HepG2 (cell line): Measurements from ENCODE around the gene PLCB1. TPM values are rescaled to one million over a fixed set of nuclear protein-coding genes. Genes with fewer than 3 reads are reported as not detected.
A peak's percentile ranks its signal among the peaks of the same experiment; 100 is the strongest.

Experiments
- AHR ChIP-seq: IDR thresholded peaks from 2 replicates; pipeline ENCODE4 v1.6.1; 2018; ENCODE audit warnings: missing genetic modification reagents, missing compliant biosample characterization
- CBFB ChIP-seq: sonication (generic); formaldehyde crosslinking; IDR thresholded peaks from 2 replicates; pipeline ENCODE4 v1.4.0; 2020; ENCODE audit warnings: missing genetic modification reagents
- GPN1 ChIP-seq: sonication (generic); formaldehyde crosslinking; IDR thresholded peaks from 2 replicates; pipeline ENCODE4 v1.5.1; 2020; ENCODE audit warnings: missing genetic modification reagents, borderline replicate concordance
- KLF11 ChIP-seq: IDR thresholded peaks from 2 replicates; pipeline ENCODE4 v1.6.1; 2016; ENCODE audit warnings: missing compliant biosample characterization
- MBNL3 ChIP-seq: fragments of 250-450 bp; sonication (Bioruptor Pico); conservative IDR thresholded peaks from 2 replicates; pipeline ENCODE4 v1.8.0; 2022; ENCODE audit warnings: mild to moderate bottlenecking, inconsistent platforms
- POLR2AphosphoS5 ChIP-seq: IDR thresholded peaks from 2 replicates; pipeline ENCODE4 v1.6.1; 2012; ENCODE audit warnings: low read depth, low read length
- TRIM24 ChIP-seq: sonication (generic); formaldehyde crosslinking; IDR thresholded peaks from 2 replicates; pipeline ENCODE4 v1.8.0; 2022; ENCODE audit warnings: mild to moderate bottlenecking, missing genetic modification reagents
- ZFP62 ChIP-seq: sonication (generic); formaldehyde crosslinking; IDR thresholded peaks from 2 replicates; pipeline ENCODE4 v1.4.0; 2020; ENCODE audit warnings: missing genetic modification reagents
- ZMYM2 ChIP-seq: sonication (generic); formaldehyde crosslinking; IDR thresholded peaks from 2 replicates; pipeline ENCODE4 v1.8.0; 2022; ENCODE audit warnings: mild to moderate bottlenecking, missing genetic modification reagents
- ZNF230 ChIP-seq: sonication (generic); formaldehyde crosslinking; IDR thresholded peaks from 2 replicates; pipeline ENCODE4 v1.4.0; 2020; ENCODE audit warnings: mild to moderate bottlenecking, missing genetic modification reagents
- polyA plus RNA-seq, 8 experiments: library from polyadenylated mRNA; depleted of rRNA in 3 of 8; stranded (reverse) in 7 of 8; unstranded in 1 of 8; fragments of >200 nt; fragmentation: Illumina TruSeq in 4 of 8; extraction: Trizol in 4 of 8; gene quantifications; 2 replicates each; pipeline versions ENCODE4 v1.2.1 to v1.2.3, GENCODE V29; 2011 to 2016; ENCODE audit warnings: low read depth in 4 of 8, missing spikeins in 1 of 8, mixed read lengths in 1 of 8; ENCODE audit not compliant: insufficient read depth in 1 of 8
- total RNA-seq, 5 experiments: library from RNA; depleted of rRNA; stranded (reverse); fragments of >200 nt; fragmentation: Illumina TruSeq; extraction: Trizol; gene quantifications; 2 replicates each; pipeline ENCODE4 v1.2.3, GENCODE V29; 2016; ENCODE audit warnings: low read depth in 1 of 5
- TF ChIP-seq, protein P1 (sequence below): fragments of 450-650 bp; IDR thresholded peaks from 2 replicates; pipeline ENCODE4 v1.6.1; 2017; ENCODE audit warnings: mild to moderate bottlenecking
- TF ChIP-seq, protein P2 (sequence below): sonication (generic); formaldehyde crosslinking; IDR thresholded peaks from 2 replicates; pipeline ENCODE4 v1.4.0; 2020; ENCODE audit warnings: missing genetic modification reagents
- TF ChIP-seq, protein P3 (sequence below): sonication (generic); formaldehyde crosslinking; IDR thresholded peaks from 2 replicates; pipeline ENCODE4 v1.5.0; 2020; ENCODE audit warnings: mild to moderate bottlenecking, missing genetic modification reagents, borderline replicate concordance
- TF ChIP-seq, protein P4 (sequence below): sonication (generic); formaldehyde crosslinking; IDR thresholded peaks from 2 replicates; pipeline ENCODE4; 2020; ENCODE audit warnings: missing genetic modification reagents, mild to moderate bottlenecking, borderline replicate concordance

PLCB1 gene
- total and polyA plus RNA-seq, 2 of the 13 experiments (the other 11 are each of a cell fraction or from before 2014, with no cell fraction given) = 42.4 to 55.9 TPM

DNA sequence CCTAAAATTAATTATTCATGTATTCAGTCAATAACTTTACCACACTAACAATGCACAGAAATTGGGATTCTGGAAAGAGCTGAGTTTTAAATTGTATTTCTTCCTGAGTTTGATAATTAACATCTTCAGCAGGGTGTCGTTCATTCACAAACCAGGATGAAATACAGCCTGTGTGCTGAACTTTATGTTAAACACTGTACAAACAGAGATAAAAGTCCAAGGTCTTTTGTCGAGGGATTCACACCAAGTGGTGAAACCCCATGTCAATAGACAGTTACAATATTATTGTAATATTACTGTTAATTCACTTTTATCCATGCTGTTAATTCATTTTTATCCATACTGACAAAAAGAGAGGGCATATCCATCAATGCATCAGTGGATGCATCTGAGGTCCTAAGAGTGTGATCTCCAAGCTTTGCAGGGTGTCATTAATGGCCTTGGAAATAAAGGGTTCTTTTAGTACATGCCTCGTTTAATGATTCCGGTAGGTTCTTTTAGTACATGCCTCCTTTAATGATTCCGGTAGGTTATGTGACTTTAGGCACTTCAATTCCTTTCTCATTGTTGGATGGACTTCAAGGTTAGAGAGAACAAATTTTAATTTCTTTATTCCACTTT, 234.3 kb downstream of the PLCB1 start (continued):
- TF ChIP-seq CBFB = no peak
- TF ChIP-seq ZNF230 = no peak
- TF ChIP-seq, protein P1, sequence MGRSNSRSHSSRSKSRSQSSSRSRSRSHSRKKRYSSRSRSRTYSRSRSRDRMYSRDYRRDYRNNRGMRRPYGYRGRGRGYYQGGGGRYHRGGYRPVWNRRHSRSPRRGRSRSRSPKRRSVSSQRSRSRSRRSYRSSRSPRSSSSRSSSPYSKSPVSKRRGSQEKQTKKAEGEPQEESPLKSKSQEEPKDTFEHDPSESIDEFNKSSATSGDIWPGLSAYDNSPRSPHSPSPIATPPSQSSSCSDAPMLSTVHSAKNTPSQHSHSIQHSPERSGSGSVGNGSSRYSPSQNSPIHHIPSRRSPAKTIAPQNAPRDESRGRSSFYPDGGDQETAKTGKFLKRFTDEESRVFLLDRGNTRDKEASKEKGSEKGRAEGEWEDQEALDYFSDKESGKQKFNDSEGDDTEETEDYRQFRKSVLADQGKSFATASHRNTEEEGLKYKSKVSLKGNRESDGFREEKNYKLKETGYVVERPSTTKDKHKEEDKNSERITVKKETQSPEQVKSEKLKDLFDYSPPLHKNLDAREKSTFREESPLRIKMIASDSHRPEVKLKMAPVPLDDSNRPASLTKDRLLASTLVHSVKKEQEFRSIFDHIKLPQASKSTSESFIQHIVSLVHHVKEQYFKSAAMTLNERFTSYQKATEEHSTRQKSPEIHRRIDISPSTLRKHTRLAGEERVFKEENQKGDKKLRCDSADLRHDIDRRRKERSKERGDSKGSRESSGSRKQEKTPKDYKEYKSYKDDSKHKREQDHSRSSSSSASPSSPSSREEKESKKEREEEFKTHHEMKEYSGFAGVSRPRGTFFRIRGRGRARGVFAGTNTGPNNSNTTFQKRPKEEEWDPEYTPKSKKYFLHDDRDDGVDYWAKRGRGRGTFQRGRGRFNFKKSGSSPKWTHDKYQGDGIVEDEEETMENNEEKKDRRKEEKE = no peak
- TF ChIP-seq, protein P2, sequence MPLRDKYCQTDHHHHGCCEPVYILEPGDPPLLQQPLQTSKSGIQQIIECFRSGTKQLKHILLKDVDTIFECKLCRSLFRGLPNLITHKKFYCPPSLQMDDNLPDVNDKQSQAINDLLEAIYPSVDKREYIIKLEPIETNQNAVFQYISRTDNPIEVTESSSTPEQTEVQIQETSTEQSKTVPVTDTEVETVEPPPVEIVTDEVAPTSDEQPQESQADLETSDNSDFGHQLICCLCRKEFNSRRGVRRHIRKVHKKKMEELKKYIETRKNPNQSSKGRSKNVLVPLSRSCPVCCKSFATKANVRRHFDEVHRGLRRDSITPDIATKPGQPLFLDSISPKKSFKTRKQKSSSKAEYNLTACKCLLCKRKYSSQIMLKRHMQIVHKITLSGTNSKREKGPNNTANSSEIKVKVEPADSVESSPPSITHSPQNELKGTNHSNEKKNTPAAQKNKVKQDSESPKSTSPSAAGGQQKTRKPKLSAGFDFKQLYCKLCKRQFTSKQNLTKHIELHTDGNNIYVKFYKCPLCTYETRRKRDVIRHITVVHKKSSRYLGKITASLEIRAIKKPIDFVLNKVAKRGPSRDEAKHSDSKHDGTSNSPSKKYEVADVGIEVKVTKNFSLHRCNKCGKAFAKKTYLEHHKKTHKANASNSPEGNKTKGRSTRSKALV (CRISPR knock-in tag) = no peak
- TF ChIP-seq MBNL3 (CRISPR knock-in tag) = no peak
- TF ChIP-seq GPN1 (CRISPR knock-in tag) = no peak
- no peak for TF ChIP-seq POLR2AphosphoS5
- no peak for TF ChIP-seq KLF11
- 0 out of 2 replicates have a peak, but pooled peaks have one; percentile 47 for TF ChIP-seq ZMYM2
- no peak for TF ChIP-seq TRIM24 (CRISPR knock-in tag)
- TF ChIP-seq ZFP62 (CRISPR knock-in tag) = no peak
- TF ChIP-seq, protein P3, sequence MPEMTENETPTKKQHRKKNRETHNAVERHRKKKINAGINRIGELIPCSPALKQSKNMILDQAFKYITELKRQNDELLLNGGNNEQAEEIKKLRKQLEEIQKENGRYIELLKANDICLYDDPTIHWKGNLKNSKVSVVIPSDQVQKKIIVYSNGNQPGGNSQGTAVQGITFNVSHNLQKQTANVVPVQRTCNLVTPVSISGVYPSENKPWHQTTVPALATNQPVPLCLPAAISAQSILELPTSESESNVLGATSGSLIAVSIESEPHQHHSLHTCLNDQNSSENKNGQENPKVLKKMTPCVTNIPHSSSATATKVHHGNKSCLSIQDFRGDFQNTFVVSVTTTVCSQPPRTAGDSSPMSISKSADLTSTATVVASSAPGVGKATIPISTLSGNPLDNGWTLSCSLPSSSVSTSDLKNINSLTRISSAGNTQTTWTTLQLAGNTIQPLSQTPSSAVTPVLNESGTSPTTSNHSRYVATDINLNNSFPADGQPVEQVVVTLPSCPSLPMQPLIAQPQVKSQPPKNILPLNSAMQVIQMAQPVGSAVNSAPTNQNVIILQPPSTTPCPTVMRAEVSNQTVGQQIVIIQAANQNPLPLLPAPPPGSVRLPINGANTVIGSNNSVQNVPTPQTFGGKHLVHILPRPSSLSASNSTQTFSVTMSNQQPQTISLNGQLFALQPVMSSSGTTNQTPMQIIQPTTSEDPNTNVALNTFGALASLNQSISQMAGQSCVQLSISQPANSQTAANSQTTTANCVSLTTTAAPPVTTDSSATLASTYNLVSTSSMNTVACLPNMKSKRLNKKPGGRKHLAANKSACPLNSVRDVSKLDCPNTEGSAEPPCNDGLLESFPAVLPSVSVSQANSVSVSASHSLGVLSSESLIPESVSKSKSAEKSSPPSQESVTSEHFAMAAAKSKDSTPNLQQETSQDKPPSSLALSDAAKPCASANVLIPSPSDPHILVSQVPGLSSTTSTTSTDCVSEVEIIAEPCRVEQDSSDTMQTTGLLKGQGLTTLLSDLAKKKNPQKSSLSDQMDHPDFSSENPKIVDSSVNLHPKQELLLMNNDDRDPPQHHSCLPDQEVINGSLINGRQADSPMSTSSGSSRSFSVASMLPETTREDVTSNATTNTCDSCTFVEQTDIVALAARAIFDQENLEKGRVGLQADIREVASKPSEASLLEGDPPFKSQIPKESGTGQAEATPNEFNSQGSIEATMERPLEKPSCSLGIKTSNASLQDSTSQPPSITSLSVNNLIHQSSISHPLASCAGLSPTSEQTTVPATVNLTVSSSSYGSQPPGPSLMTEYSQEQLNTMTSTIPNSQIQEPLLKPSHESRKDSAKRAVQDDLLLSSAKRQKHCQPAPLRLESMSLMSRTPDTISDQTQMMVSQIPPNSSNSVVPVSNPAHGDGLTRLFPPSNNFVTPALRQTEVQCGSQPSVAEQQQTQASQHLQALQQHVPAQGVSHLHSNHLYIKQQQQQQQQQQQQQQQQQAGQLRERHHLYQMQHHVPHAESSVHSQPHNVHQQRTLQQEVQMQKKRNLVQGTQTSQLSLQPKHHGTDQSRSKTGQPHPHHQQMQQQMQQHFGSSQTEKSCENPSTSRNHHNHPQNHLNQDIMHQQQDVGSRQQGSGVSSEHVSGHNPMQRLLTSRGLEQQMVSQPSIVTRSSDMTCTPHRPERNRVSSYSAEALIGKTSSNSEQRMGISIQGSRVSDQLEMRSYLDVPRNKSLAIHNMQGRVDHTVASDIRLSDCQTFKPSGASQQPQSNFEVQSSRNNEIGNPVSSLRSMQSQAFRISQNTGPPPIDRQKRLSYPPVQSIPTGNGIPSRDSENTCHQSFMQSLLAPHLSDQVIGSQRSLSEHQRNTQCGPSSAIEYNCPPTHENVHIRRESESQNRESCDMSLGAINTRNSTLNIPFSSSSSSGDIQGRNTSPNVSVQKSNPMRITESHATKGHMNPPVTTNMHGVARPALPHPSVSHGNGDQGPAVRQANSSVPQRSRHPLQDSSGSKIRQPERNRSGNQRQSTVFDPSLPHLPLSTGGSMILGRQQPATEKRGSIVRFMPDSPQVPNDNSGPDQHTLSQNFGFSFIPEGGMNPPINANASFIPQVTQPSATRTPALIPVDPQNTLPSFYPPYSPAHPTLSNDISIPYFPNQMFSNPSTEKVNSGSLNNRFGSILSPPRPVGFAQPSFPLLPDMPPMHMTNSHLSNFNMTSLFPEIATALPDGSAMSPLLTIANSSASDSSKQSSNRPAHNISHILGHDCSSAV (CRISPR knock-in tag) = no peak
- TF ChIP-seq AHR = no peak
- TF ChIP-seq, protein P4, sequence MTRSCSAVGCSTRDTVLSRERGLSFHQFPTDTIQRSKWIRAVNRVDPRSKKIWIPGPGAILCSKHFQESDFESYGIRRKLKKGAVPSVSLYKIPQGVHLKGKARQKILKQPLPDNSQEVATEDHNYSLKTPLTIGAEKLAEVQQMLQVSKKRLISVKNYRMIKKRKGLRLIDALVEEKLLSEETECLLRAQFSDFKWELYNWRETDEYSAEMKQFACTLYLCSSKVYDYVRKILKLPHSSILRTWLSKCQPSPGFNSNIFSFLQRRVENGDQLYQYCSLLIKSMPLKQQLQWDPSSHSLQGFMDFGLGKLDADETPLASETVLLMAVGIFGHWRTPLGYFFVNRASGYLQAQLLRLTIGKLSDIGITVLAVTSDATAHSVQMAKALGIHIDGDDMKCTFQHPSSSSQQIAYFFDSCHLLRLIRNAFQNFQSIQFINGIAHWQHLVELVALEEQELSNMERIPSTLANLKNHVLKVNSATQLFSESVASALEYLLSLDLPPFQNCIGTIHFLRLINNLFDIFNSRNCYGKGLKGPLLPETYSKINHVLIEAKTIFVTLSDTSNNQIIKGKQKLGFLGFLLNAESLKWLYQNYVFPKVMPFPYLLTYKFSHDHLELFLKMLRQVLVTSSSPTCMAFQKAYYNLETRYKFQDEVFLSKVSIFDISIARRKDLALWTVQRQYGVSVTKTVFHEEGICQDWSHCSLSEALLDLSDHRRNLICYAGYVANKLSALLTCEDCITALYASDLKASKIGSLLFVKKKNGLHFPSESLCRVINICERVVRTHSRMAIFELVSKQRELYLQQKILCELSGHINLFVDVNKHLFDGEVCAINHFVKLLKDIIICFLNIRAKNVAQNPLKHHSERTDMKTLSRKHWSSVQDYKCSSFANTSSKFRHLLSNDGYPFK (CRISPR knock-in tag) = no peak
